ENCODE measurements around the gene CCDC177.

Gene CCDC177

GRCh38 chr14:69569859-69570258, 4.8 kb downstream of the CCDC177 start:
- no peak for DNase-seq (ENCODE audit: low read depth)
- TF ChIP-seq CTCF (IDR thresholded peaks at IDR 0.05; ENCODE audit: insufficient read depth, low read depth, low read length, missing control alignments): no peak
- no peak overlapping the region for H3K4me3 ChIP-seq (ENCODE audit: low read depth, low read length)

GRCh38 chr14:69567563-69567962, 7.1 kb downstream of the CCDC177 start:
- no peak for DNase-seq (ENCODE audit: low read depth)
- TF ChIP-seq CTCF (IDR thresholded peaks at IDR 0.05; ENCODE audit: insufficient read depth, low read depth, low read length, missing control alignments): no peak
- H3K4me3 ChIP-seq (ENCODE audit: low read depth, low read length): no peak overlapping the region

DNA sequence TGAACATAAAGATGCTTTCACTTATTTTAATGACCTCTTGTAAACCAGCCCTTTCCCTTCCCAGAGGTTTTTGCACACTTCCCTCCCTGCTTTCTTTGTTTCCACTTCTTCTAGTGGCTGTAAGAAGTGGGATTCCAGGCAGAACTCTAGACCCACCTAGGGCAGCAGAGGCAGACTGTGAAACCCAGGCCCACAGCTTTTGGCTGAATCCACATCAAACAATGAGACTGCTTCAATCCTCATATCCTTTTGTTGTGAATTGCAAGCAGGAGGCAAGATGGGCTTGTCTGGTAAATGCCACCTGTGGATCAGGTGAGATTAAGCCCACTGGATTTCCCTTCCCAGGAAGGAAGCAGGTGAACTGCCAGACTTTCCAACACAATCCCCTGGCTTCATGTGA, 12.8 kb downstream of the CCDC177 start:
- TF ChIP-seq CTCF (IDR thresholded peaks at IDR 0.05; ENCODE audit: insufficient read depth, low read depth, low read length, missing control alignments): no peak
- no peak for DNase-seq (ENCODE audit: low read depth)

DNA sequence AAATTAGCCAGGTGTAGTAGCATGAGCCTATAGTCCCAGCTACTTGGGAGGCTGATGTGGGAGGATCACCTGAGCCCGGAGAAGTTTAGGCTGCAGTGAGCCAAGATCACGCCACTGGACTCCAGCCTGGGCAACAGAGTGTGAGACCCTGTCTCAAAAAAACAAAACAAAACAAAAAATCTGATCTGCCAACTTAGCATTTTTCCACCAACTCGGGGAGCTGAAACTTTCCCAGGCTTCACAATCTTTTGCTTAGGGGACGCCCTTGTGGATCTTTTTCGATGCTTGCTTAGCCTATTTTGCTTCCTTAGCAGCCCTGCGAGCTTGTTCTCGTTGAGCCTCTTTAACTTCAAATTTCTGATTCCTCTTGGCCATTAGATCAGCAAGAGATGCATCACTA, 13.8 kb downstream of the CCDC177 start:
- DNase-seq (ENCODE audit: low read depth): no peak
- TF ChIP-seq CTCF (IDR thresholded peaks at IDR 0.05; ENCODE audit: insufficient read depth, low read depth, low read length, missing control alignments): no peak
- H3K4me3 ChIP-seq (ENCODE audit: low read depth, low read length): no peak overlapping the region

More for the DNA sequence above, 12.8 kb downstream of the CCDC177 start:
- H3K4me3 ChIP-seq (ENCODE audit: low read depth, low read length): no peak overlapping the region

DNA sequence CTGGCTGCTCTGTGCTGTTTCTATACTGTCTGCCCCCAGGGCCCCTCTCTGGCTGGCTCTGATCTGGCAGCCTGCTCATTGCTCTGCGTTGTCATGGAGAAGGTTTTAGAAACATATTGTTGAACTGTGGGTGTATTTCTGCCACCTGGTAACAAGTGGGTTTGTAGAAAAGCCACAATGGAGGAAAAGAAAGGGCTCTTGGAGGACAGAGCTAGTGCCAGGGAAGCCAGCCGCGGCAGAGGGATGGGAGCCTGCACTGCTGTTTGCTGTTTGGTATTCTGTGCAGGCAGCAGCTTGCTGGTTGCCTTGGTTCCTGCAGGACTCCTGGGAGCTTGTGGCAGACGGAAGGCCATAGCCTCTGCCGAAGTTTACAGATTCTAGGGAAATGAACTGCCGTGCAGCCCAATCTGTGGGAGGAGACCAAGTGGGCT, 15.1 kb downstream of the CCDC177 start:
- no peak for DNase-seq (ENCODE audit: low read depth)
- TF ChIP-seq CTCF (IDR thresholded peaks at IDR 0.05; ENCODE audit: insufficient read depth, low read depth, low read length, missing control alignments): no peak
- no peak overlapping the region for H3K4me3 ChIP-seq (ENCODE audit: low read depth, low read length)

GRCh38 chr14:69558774-69559173, 15.9 kb downstream of the CCDC177 start:
- no peak for TF ChIP-seq CTCF (IDR thresholded peaks at IDR 0.05; ENCODE audit: insufficient read depth, low read depth, low read length, missing control alignments)
- DNase-seq (ENCODE audit: low read depth): no peak
- no peak overlapping the region for H3K4me3 ChIP-seq (ENCODE audit: low read depth, low read length)

DNA sequence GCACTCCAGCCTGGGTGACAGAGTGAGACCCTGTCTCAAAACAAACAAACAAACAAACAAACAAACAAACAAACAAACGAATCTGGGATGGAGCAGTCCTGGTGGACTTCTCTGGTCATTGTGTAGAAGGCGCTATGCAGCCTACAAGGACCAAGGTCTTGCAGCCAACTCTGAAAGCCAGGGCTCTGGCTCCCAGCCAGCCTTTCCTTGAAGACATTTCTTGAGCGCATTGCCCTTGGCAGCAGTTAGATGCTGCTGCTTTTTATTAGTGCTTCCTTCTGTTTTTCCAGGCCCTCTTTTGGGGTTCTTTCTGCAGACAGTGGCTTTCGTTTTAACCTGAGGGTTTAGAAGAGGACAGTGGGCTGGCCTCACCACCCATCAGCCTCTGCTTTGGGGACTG, 20.2 kb downstream of the CCDC177 start:
- TF ChIP-seq CTCF (IDR thresholded peaks at IDR 0.05; ENCODE audit: insufficient read depth, low read depth, low read length, missing control alignments): no peak
- no peak for DNase-seq (ENCODE audit: low read depth)
- no peak overlapping the region for H3K4me3 ChIP-seq (ENCODE audit: low read depth, low read length)

Data from GM12865 (cell line).